NCI-H524 (cell line): ENCODE results near the gene ASB6.
A peak's percentile ranks its signal among the peaks of the same experiment; 100 is the strongest.

Experiments used
- DNase-seq, 2 experiments: peaks; one replicate each; lab custom pipeline; 2025; lab: John Stamatoyannopoulos, UW

The ASB6 gene

DNA sequence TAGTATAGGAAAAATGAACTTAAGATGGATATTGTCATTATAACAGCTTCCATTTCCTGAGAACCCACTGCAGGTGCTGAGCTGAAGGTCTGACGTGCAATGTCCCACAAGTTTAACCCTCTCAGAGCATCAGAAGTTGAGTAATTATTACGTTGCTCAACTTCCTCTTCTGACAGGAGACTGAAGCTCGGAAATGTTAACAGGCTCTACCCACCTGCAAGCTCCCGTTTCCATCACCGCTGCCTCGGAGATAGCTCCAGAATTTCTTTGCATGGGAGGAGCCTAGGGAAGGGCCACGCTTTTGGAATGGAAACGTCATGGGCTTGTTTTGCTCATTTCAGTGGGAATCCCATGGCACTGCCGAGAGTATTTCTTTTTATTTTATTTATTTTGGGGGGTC, 17.0 kb downstream of the ASB6 start:
- DNase-seq = peak in 1 of 2 experiments; percentile 22

GRCh38 chr9:129624168-129624759, 17.7 kb downstream of the ASB6 start:
- peak; percentile 36 to 70 for DNase-seq

- no peak for DNase-seq
Observed at GRCh38 chr9:129623331-129623730, 18.6 kb downstream of the ASB6 start.

GRCh38 chr9:129620669-129621295, 21.2 kb downstream of the ASB6 start, which contains the start of gene C9orf50:
Gene C9orf50 (minus strand): TSS chr9:129621101. CDS start chr9:129620574, 527 bp downstream.
- DNase-seq = peak in 1 of 2 experiments; percentile 56

GRCh38 chr9:129619787-129620668, 21.9 kb downstream of the ASB6 start:
- peak in 1 of 2 experiments; percentile 70 for DNase-seq

DNA sequence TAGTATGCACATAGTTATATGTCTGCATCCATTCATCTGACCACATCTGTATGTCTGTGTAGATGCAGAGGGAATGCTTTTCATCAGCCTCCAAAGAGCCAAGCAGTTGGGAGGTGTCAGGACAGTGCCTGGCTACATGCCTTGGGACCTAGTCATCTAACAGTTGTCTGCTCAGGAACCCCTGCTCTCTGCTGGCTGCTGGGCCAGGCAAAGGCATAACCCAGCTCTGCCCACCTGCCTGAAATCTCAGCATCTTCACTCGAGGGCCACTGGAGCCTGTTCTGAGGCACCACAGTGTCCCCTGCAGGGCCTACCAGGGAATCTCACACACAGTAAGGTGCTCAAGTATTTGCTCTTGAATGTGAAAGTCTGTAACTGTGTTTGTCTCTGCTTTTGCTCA, 24.8 kb downstream of the ASB6 start:
- peak; percentile 54 to 81 for DNase-seq

DNA sequence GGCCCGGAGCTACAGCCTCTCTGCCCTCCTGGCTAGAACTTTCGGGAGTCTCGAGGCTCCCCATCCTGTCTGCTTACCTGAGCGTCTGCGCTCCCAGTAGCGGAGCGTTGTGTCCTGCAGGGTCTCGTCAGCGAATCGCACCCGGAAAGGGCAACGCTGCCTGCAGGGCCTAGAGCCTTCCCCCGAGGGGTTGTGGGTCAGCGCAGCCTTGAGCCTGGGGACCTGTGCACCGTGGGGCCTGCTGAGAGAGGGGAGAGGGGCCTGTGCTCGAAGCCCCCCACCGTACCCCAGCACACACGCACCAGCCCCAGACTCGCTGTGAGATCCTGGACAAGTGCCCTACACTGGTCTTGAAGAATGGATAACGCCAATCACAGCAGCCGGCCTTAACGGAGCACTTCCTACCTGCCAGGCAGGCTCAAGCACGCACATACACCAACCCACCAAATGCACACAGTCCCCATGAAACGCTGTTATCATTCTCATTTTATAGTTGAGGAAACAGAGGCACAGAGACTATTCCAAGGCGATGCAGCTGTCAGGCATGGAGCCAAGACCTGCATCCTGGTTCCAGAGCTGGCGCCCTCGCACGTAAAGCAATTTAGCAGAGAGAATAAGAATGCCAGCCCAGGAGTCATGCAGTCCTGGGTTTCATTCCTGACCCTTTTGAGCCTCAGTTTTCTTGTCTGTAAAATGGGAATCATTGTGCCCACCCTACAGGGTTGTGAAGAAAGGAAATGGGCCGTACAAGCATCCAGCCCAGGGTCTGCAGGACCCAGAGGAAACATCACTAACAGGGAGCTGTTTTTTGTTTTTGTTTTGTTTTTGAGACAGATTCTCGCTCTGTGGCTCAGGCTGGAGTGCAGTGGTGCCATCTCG, 26.3 kb downstream of the ASB6 start:
- DNase-seq = no peak

DNA sequence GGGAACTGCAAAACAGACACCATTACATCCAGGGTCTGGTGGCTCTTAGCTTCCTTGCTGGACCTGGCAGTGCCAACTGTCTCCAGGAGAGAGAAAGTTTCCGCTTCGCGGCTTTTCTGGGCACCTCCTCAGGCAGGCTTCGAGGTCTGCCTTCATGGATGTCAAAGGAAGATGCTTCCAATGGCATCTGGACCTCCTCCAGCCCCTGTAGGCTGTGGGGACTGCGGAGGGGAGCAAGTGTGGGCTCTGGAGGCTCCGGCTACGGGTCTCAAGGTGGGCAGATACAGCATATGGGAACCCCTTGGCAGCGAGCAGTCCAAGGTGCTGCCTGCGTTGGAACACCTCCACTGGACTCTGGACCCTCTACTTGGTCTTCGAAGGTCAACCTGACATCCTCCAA, 27.0 kb downstream of the ASB6 start:
- DNase-seq = no peak

DNA sequence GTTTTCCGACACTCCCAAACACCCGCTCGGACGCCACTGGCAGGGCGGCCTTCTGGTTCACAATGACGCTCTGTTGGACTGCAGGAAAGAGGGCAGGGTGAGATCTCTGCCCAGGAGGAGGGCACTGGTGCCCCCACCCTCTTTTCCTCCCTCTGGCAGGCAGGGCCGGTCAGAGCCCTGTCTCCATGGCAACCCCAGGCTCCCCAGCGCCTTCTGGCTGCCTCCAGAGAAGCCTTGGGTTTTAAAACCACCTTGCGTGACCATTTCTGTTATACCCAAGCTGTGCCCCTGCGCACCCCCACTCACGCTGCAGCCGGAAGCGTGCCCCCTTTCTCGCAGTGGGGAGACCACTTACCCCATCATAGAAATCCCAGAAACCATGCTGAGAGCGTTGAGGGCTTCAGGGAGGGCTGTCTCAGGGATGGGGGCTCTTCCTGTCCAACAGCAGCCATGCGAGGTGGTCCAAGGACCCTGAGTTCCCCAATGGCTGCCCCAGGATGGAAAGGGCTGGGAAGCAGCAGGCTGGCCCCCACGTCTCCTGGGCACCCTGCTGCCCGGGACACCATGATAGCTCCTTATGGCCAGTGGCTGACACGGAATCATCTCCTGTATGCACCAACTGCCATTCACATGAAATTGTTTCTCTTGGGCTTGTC, 28.3 kb downstream of the ASB6 start:
- DNase-seq = peak; percentile 70 to 89

- no peak for DNase-seq
Observed at GRCh38 chr9:129612815-129613519, 29.0 kb downstream of the ASB6 start.

- no peak for DNase-seq
Observed at GRCh38 chr9:129612123-129612522, 29.8 kb downstream of the ASB6 start.

DNA sequence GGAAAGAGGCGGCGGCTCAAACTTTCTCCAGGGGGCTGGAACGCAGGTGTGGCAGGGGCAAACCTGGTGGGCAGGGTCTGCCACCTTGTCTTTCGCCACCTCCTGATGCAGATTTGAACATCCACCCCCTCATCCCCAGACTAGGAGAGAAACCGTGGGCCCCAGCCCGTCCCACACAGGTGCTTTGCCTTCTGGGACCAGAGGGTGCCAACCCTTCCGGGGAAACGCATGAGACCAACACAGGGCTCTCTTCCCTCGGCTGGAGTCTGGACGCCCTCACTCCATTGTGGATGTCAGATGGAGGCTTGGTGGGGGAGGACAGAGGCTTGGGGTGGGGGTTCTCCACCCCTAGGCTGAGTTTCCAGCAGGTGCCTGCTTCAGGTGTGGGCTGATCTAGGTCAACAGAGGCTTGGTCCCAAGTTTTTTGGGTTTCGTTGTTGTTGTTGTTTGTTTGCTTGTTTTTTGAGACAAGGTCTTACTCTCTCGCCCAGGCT, 30.6 kb downstream of the ASB6 start:
- no peak for DNase-seq

DNA sequence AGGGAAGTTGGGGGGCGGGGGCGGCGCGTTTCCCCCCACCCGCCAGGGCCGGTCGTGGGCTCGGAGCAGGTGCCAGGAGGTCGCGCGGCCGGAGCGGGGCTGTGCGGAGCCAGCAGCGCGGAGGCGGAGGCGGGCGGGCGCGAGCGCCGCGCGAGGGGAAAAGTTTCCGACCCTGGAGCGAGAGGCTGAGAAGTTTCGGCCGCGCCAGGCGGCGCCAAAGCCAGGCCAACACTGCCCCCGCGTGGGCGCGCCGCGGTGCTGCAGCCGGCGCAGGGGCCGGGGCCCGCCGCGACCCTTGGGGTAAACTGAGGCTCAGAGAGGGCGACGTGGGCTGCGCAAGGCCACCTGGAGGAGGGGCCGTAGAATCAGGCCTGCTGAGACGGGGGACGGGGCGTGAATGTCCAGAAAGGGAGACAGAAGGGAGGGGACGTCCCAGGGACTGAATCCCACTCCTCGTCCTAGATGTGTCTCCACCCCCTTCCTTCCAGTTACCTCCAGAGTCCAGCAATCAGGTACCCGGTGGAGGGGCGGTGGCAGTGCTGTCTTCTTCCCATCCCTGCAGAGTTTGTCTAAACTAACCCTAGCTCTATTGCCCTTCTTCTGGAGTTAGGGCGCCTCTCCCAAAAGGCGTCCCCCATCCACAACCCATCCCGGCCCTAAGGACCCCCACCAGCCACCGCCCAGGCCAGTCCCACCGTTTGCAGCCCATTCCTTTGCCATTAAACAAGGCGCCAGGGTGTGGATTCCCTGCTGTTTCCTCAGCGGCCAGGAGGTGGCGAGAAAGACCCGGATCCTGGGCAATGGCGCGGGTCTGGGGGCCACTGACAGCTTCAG, 31.3 kb downstream of the ASB6 start:
- peak in 1 of 2 experiments; percentile 65 for DNase-seq

- no peak for DNase-seq
Observed at GRCh38 chr9:129610213-129610472, 31.8 kb downstream of the ASB6 start.

DNA sequence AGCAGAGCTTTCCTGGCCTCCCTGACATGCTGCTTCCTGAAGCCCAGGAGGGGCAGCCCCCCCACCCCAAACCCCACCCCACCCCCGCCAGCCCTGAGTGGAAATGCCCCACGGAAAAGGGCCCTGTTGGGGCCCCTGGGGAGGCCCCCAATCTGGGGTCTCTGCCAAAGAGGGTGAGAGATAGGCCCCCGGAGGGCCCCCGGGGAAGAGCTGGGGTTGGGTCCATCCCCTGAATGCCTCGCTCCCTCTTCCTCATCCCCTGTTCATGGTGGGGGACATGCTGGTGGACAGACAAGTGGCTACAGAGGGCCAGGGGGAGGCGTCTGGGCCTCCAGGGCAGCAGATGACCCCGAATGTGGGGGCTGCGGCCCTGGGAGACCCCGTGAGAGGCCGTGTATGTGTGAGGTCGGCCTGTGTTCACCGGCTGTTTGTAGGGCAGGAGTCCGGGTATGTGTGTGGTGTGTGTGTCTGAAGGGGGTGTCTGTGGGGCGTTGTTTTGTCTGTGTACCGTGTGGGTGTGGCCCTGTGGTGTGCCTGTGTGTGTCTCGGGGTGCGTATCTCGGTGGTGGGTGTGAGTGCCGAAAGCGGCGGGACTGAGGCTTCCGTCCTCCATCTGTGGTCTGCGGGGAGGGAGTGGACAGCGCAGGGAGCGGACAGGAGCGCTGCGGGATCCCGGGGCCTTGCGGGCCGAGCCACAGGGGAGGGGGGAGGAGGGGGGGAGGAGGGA, 32.3 kb downstream of the ASB6 start:
- DNase-seq = peak in 1 of 2 experiments; percentile 30

DNA sequence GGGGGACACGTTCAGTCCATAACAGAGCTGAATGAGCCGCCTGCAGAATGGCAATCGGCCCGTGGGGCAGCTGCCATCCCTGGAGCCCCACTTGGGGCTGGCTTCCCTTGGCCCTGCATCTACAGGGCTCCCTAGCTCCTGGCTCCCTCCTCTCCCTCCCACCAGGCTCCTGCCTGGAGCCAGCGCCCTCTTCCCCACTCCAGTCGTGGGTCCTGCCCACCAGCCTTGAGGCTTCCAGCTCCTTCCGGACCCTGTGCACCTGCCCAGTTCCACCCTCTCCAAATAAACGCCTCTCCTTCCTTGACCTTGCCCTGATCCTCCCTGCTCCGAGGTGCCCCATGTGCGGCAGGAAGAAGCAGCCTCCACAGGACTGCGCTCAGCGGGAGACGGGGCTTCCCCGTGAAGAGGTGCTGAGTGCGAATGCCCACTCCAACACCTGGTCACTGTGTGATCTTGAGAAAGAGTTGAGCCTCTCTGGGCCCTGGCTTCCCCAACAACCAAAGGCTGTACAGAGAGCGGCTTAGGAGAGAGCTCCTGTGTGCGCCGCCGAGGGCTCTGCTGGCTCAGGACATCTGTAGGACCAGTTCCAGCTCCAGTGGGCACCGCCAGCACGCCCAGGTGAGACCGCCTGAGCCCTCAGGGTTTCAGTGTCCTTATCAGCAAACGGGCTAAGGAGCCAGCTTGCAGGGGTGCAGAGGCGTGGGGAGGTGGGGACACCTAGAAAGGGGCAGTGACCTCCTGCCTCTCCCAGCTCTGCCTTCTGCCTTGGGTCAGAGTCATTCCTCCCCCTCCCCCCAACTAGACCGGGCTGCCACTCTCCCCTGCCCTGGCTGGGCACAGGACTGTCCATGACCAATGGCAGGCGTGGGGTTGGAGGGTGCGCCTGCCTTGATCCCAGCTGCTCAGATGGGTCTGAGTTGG, 33.1 kb downstream of the ASB6 start:
- DNase-seq = no peak

GRCh38 chr9:129607027-129607387, 34.9 kb downstream of the ASB6 start:
- peak; percentile 91 to 94 for DNase-seq
